Body of pancreas (tissue), 4 donors: ENCODE data around the gene HSF2. TPM values are rescaled to one million over a fixed set of nuclear protein-coding genes. Genes with fewer than 3 reads are reported as not detected.

Source experiments
- ATAC-seq: fragments of 150-250 bp; one replicate; pipeline ENCODE4 v1.9.1; 2016
- DNase-seq, 4 donors: peaks; one replicate each; pipeline ENCODE4 v3.0.0-alpha.2; 2019
- H3K27ac ChIP-seq, 4 donors: fragments of 200-600 bp; sonication (generic); 1 replicate in 3 of 4; 2 replicates in 1 of 4; pipeline versions ENCODE4 v1.5.1 to v1.6.1; 2016 to 2019; ENCODE audit warnings: mild to moderate bottlenecking in 1 of 4, mixed read lengths in 1 of 4, moderate library complexity in 1 of 4
- H3K27me3 ChIP-seq, 2 donors: fragments of 200-600 bp; sonication (generic); one replicate each; pipeline ENCODE4 v1.6.0; 2016; ENCODE audit warnings: mild to moderate bottlenecking in 1 of 2
- H3K36me3 ChIP-seq, 2 donors: fragments of 200-600 bp; sonication (generic); replicated peaks in 1 of 2; 2 replicates each; pipeline ENCODE4 v1.5.1; 2016; ENCODE audit warnings: low read depth in 2 of 2; ENCODE audit not compliant: insufficient read depth in 1 of 2
- H3K4me1 ChIP-seq: fragments of 200-600 bp; sonication (generic); one replicate; pipeline ENCODE4 v1.6.0; 2016
- H3K4me3 ChIP-seq, 2 donors: fragments of 200-600 bp; sonication (generic); 1 replicate in 1 of 2; 2 replicates in 1 of 2; pipeline ENCODE4 v1.5.1; 2016 to 2019
- H3K9me3 ChIP-seq, 3 donors: fragments of 200-600 bp; sonication (generic); 1 replicate in 2 of 3; 2 replicates in 1 of 3; pipeline ENCODE4 v1.5.1; 2016
- CTCF ChIP-seq, 7 experiments: fragments of 450-650 bp in 4 of 7; fragments of 200-600 bp in 3 of 7; sonication (generic) in 3 of 7; IDR thresholded peaks; one replicate each; pipeline ENCODE4 v1.5.1; 2016 to 2019; ENCODE audit warnings: antibody characterized with exemption in 7 of 7
- POLR2A ChIP-seq, 3 donors: fragments of 450-650 bp; IDR thresholded peaks; one replicate each; pipeline ENCODE4 v1.6.1; 2016; ENCODE audit warnings: antibody characterized with exemption in 3 of 3, mild to moderate bottlenecking in 2 of 3
- WGBS, 2 donors: methylation state at CpG; one replicate each; pipeline ENCODE4 v1.1.5; 2017; 5-methylcytosine and 5-hydroxymethylcytosine counted together
- intact Hi-C: fragments of 100-400 bp; cut with DNase I; formaldehyde crosslinking; loops from one replicate; pipeline ENCODE4 v1.15.1; 2023
- total RNA-seq, 2 donors: library from RNA; depleted of rRNA; stranded (reverse); fragments of >200 nt; gene quantifications; one replicate each; pipeline ENCODE4 v1.1.0, GENCODE V29; 2016

HSF2 gene
- total RNA-seq, 2 donors from 2014 or later = 3.3 to 7.8 TPM

DNA sequence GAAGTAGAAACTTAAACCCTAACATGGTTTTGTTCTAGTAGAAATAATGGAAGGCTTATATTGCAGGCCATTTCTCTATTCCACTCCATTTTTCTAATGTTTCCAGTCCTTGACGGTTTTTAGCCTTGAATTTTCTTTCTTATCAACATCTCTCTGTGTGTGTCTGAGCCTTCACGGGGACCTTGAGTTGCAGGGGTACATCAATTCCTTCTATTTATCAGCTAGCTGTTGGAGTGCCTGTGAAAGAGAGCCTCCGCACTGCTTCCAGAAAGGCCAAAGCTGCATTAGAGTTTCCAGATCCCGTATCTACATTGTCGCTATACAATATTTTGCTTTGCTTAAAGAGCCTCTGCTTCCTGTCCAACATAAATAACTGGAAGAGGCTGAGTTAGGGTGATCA is 5.4 kb upstream of the HSF2 start:
- Histone ChIP-seq H3K27me3 (no peaks in the 10 kb centered on the region), H3K4me3 (no peak overlapping the region), H3K9me3 (no peaks in the 10 kb centered on the region), H3K4me1 (no peaks in the 10 kb centered on the region), H3K27ac (no peak overlapping the region), H3K36me3 (no peaks in the 10 kb centered on the region)
- no peak for TF ChIP-seq POLR2A (IDR thresholded peaks at IDR 0.05)
- no peak for TF ChIP-seq CTCF (IDR thresholded peaks at IDR 0.05)
- no peak for DNase-seq
- intact Hi-C loops = no loop called here
- ATAC-seq = no peak
- 64% methylated on average over 5 of the region's 5 CpGs for WGBS, 2 donors

DNA sequence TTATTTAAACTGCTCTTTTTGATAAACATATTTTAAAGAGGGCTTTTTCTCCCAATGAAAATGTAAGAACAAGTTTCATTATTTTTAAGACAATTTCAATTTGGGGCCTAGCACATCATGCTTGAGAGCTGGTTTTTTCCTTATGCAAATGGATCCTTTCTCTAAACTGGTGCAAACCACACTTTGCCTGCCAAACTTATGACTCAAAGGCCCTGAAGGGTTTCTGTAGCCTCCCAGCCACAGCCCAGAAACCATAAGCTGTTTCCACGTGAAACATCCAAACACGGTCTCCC is 451 bp upstream of the HSF2 start:
- DNase-seq (no peak), ATAC-seq (no peak)
- TF ChIP-seq POLR2A (IDR thresholded peaks at IDR 0.05) (peak in 1 of 3 donors; percentile 47), CTCF (IDR thresholded peaks at IDR 0.05) (no peak)
- H3K9me3 ChIP-seq = no peaks in the 10 kb centered on the region
- peak overlapping the region; percentile 18 to 86 (median 81) for H3K27ac ChIP-seq
- H3K27me3 ChIP-seq = no peaks in the 10 kb centered on the region
- no peak overlapping the region for H3K4me3 ChIP-seq
- peaks cover 11% of the 10 kb centered on the region for H3K4me1 ChIP-seq
- H3K36me3 ChIP-seq = no peaks in the 10 kb centered on the region
- intact Hi-C loops = no loop called here
- 0% methylated on average over 2 of the region's 2 CpGs for WGBS, 2 donors

GRCh38 chr6:122400121-122400450 is 634 bp downstream of the HSF2 start:
- peak overlapping the region in 3 of 4 donors; percentile 80 to 86 (median 82) for H3K27ac ChIP-seq
- DNase-seq = no peak
- peak overlapping the region; percentile 77 to 88 for H3K4me3 ChIP-seq
- TF ChIP-seq POLR2A (IDR thresholded peaks at IDR 0.05) (no peak), CTCF (IDR thresholded peaks at IDR 0.05) (no peak)
- H3K27me3 ChIP-seq = no peaks in the 10 kb centered on the region
- intact Hi-C loops = no loop called here
- H3K9me3 ChIP-seq = no peaks in the 10 kb centered on the region
- no peaks in the 10 kb centered on the region for H3K36me3 ChIP-seq
- H3K4me1 ChIP-seq = peaks cover 11% of the 10 kb centered on the region
- 0 to 2% methylated on average over 5 to 20 of the region's 20 CpGs for WGBS, 2 donors
- ATAC-seq = no peak

- ATAC-seq = no peak
- H3K27ac ChIP-seq = no peak overlapping the region
- H3K4me3 ChIP-seq = peak overlapping the region in 1 of 2 donors; percentile 77
- 23 to 26% methylated on average over 4 of the region's 4 CpGs for WGBS, 2 donors
- no peaks in the 10 kb centered on the region for H3K9me3 ChIP-seq
- no peak for TF ChIP-seq POLR2A (IDR thresholded peaks at IDR 0.05)
- no peaks in the 10 kb centered on the region for H3K36me3 ChIP-seq
- intact Hi-C loops = no loop called here
- H3K27me3 ChIP-seq = no peaks in the 10 kb centered on the region
- DNase-seq = no peak
- peaks cover 11% of the 10 kb centered on the region for H3K4me1 ChIP-seq
Observed at GRCh38 chr6:122400462-122401089, 1.1 kb downstream of the HSF2 start.

DNA sequence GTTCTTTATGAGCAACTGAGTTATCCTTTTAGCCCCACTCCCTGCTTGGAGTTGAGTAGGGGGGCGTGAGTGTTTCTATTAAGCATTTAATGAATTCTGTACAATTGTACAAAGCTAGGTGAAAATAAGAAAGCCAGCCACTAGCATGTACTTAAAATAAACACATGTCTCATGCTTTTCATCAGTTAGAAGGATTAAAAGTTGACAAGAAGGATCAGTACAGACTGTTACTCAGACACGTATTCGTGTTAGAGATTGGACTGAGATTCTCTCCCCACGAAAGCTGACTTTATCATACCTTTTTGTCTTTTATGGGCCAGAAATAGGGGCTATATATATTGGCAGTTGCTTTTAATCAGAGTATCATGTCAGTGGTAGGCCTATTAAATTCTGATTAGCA is 1.7 kb downstream of the HSF2 start:
- TF ChIP-seq CTCF (IDR thresholded peaks at IDR 0.05) = no peak
- TF ChIP-seq POLR2A (IDR thresholded peaks at IDR 0.05) = no peak
- ATAC-seq = no peak
- Histone ChIP-seq H3K27me3 (no peaks in the 10 kb centered on the region), H3K4me1 (peaks cover 11% of the 10 kb centered on the region), H3K4me3 (no peak overlapping the region), H3K27ac (no peak overlapping the region), H3K9me3 (no peaks in the 10 kb centered on the region), H3K36me3 (no peaks in the 10 kb centered on the region)
- intact Hi-C loops = no loop called here
- DNase-seq = no peak
- 58 to 66% methylated on average over 4 of the region's 4 CpGs for WGBS, 2 donors
